Astrocyte of the cerebellum (primary cell): ENCODE measurements around the gene CARD8.
"Not testable (repeated sequence)": the region's sequence is repeated elsewhere in the genome, so short reads cannot be mapped to it uniquely, and the experiment has no call there.

ENCODE experiments used
- DNase-seq: peaks from one replicate; pipeline ENCODE4 v3.0.0-alpha.2; 2011; ENCODE audit warnings: low read depth
- H3K4me3 ChIP-seq: 2 replicates; pipeline ENCODE4 v1.5.1; 2011; ENCODE audit warnings: mild to moderate bottlenecking, low read depth, low read length, moderate library complexity
- in situ Hi-C: cut with HindIII; loops from 2 replicates; pipeline ENCODE4 v1.10.0; 2017; ENCODE audit warnings: low sequenced_read_pairs
- TF ChIP-seq, protein P1 (sequence below): IDR thresholded peaks from 2 replicates; pipeline ENCODE4 v1.5.1; 2012; ENCODE audit warnings: low read length, low read depth, moderate library complexity, mild to moderate bottlenecking; ENCODE audit errors: missing control alignments

CARD8 gene

GRCh38 chr19:48237057-48237456 is 18.7 kb downstream of the CARD8 start:
- TF ChIP-seq, protein P1, sequence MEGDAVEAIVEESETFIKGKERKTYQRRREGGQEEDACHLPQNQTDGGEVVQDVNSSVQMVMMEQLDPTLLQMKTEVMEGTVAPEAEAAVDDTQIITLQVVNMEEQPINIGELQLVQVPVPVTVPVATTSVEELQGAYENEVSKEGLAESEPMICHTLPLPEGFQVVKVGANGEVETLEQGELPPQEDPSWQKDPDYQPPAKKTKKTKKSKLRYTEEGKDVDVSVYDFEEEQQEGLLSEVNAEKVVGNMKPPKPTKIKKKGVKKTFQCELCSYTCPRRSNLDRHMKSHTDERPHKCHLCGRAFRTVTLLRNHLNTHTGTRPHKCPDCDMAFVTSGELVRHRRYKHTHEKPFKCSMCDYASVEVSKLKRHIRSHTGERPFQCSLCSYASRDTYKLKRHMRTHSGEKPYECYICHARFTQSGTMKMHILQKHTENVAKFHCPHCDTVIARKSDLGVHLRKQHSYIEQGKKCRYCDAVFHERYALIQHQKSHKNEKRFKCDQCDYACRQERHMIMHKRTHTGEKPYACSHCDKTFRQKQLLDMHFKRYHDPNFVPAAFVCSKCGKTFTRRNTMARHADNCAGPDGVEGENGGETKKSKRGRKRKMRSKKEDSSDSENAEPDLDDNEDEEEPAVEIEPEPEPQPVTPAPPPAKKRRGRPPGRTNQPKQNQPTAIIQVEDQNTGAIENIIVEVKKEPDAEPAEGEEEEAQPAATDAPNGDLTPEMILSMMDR = no peak
- H3K4me3 ChIP-seq = no peak overlapping the region
- in situ Hi-C loops = no loop called here
- no peak for DNase-seq

DNA sequence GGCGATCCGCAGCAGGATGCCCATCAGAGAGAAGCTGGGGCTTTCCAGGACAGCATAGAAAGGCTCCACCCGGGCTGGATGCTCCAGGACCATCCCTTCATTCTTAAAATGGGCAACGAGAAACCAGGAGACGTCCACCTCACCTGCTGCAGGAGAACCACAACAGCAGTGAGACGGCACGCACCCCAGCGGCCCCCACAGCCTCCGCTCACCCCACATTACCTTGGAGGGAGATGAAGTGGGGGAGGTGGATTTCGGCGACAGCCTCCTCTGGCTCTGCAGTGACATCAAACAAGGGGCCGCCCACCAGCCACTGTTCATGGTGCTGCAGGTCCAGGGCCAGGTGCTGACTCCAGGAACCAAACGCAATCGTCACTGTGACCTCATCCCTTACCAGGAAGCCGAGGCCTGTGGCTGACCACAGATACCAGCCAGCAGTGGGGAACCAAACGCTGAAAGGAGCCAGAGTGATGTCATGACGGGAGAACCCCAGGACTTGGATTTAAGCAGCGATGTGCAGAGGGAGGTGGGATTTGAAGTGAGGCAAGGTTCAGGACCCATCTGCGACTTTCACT is 25.1 kb downstream of the CARD8 start:
- no peak overlapping the region for H3K4me3 ChIP-seq
- DNase-seq = no peak
- in situ Hi-C loops = no loop called here
- TF ChIP-seq, protein P1 = no peak

DNA sequence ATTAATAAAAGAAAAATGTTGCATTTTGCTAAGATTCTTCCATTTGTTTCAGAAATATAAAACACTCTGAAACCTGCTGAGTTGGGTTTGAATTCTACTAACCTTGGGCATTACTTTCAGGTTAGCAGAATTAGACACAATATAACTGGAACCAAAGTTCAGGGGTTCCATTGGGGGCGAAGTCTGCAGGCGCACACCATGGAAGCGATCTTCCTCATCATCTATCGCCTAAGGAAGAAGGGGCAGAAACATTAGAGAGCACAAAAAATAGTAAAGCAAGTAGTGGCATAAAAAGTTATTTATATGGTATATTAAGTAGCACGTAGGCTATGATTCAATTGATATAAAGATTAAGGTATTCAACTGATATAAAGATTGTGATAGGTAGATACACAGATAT is 34.1 kb downstream of the CARD8 start:
- DNase-seq = no peak
- TF ChIP-seq, protein P1 = no peak
- in situ Hi-C loops = no loop called here
- H3K4me3 ChIP-seq = no peak overlapping the region

DNA sequence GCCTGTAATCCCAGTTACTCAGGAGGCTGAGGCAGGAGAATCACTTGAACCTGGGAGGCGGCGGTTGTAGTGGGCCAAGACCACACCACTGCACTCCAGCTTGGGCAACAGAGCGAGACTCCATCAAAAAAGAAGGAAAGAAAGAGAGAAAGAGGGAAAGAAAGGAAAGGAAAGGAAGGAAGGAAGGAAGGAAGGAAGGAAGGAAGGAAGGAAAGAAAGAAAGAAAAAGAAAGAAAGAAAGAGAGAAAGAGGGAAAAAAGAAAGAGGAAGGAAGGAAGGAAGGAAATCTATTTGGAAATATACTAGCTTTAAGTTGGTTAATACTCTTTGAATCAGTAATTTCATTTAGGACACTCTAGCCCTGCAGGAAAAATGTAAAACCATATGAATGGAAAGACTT is 34.9 kb downstream of the CARD8 start:
- in situ Hi-C loops = not testable (repeated sequence)

GRCh38 chr19:48218997-48219396 is 36.7 kb downstream of the CARD8 start:
- TF ChIP-seq, protein P1 = no peak
- in situ Hi-C loops = no loop called here
- H3K4me3 ChIP-seq = no peak overlapping the region
- no peak for DNase-seq

More for the DNA sequence above, 34.9 kb downstream of the CARD8 start:
- not testable (repeated sequence) for H3K4me3 ChIP-seq, DNase-seq

- DNase-seq = no peak
- TF ChIP-seq, protein P1 = no peak
- in situ Hi-C loops = no loop called here
- no peak overlapping the region for H3K4me3 ChIP-seq
Measured at GRCh38 chr19:48216933-48217332, 38.8 kb downstream of the CARD8 start.

DNA sequence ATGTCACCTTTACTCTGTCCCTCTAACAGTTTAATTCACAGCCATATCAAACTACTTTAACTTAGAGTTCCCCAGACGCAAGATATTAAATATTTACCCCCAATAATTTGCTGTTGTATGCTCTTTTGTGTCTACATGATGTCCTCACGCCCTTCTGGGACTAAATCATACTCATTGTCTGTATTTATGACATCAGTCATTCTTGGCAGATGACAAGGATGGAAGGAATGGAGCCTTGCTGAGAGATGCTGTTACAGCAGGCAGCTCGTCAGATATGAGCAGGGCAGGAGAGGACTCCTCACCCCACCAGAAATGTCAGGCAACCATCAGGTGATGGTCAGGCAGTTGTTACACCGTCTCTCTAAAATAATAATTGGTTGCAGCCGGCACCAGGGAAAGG is 41.8 kb downstream of the CARD8 start:
- DNase-seq = no peak
- no peak overlapping the region for H3K4me3 ChIP-seq
- in situ Hi-C loops = no loop called here
- TF ChIP-seq, protein P1 = no peak
